Activated CD4-positive, alpha-beta T cell treated with anti-CD3 and anti-CD28 coated beads for 1 hour (primary cell): ENCODE measurements around the gene SLC27A1.
A peak's percentile ranks its signal among the peaks of the same experiment; 100 is the strongest.
"Not testable (repeated sequence)": the region's sequence is repeated elsewhere in the genome, so short reads cannot be mapped to it uniquely, and the experiment has no call there.

Experiments
- DNase-seq: peaks from one replicate; pipeline ENCODE4 v3.0.0-alpha.2; 2020

SLC27A1 gene

DNA sequence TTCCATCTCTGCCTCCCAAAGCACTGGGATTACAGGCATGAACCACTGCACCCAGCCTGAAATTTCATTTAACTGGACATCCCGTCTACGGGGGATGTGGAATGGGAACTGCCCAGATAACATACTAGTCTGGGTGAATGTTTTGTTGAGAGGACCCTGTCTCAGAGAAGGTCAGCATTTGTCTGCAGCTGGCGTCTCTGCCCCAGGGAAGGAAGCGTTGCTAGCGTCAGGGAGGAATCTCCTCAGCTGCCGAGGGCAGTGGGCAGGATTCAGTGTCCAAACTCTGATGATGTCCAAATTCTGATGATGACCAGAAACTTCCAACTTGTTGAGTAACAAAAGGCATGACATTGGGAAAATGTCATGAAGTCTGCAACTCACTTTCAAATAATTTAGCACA, 12.7 kb upstream of the SLC27A1 start:
- no peak for DNase-seq

DNA sequence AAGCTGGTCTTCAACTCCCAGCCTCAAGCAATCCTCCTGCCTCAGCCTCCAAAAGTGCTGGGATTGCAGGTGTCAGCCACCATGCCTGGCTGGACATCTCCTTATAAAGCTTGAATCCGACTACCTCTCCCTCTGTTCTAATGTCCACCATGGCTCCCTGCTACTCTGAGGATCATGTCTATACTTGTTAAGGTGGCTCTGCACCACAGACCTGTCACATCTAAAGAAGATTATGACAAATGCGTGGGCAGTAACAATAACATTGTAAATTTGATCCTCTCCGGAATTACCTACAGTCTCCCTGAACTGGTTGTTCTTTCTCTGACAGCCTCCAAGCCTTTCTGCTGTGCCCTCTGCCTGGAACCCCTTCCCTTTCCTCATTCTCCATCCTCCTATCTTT, 11.4 kb upstream of the SLC27A1 start:
- no peak for DNase-seq

DNA sequence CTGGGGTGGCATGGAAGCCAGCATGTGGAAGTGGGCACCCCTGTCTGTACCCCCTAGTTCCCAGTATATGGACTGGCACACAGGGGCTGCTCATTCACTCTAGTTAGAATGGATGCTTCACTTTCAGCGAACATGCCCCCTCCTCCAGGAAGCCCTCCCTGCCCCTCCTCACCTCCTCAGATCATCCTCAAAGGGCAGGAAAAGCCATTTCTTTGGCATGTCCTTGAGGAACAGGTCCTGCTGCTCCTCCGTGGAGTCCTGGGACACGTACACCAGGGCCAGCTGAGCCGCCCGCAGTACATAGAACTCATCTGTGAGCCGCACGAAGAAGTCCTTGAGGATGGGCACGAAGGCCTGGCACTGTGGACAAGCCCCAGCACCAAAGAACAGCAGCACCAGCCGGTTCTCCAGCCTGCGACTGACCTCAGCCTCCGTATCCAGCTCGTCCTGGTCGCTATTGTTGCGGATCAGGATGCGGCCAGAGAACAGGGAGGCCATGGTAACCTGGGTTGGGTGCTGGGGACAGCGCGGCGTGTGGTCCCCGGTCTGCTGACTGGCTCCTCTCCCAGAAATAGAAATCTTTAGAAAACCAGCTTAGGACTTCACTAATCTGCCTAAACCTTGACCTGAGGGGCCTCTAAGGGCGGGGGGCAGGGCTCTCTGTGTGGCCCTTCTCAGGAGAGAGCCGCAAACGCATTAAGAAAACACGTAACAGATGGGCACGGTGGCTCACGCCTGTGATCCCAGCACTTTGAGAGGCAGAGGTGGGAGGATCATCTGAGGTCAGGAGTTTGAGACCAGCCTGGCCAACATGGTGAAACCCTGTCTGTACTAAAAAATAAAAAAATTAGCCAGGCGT, 9.7 kb upstream of the SLC27A1 start, which contains the start of gene NXNL1:
Gene NXNL1 (minus strand): TSS at position 555 of the 859 bp plus-strand sequence. CDS start 57 bp downstream, at position 498.
- no peak for DNase-seq

DNA sequence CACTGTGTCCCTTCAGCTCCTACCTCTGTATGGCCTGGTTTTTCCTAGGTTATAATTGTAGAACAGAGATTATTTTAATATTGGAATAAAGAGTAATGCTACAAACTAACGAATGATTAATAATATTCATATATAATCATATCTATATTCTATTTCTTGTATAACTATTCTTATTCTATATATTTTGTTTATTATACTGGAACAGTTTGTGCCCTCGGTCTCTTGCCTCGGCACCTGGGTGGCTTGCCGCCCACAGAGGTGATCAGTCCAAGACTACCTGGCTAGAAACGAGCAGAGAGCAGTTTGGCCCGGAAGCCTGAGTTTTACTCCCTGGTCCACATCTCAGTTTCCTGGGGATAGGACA, 3.9 kb upstream of the SLC27A1 start:
- no peak for DNase-seq

DNA sequence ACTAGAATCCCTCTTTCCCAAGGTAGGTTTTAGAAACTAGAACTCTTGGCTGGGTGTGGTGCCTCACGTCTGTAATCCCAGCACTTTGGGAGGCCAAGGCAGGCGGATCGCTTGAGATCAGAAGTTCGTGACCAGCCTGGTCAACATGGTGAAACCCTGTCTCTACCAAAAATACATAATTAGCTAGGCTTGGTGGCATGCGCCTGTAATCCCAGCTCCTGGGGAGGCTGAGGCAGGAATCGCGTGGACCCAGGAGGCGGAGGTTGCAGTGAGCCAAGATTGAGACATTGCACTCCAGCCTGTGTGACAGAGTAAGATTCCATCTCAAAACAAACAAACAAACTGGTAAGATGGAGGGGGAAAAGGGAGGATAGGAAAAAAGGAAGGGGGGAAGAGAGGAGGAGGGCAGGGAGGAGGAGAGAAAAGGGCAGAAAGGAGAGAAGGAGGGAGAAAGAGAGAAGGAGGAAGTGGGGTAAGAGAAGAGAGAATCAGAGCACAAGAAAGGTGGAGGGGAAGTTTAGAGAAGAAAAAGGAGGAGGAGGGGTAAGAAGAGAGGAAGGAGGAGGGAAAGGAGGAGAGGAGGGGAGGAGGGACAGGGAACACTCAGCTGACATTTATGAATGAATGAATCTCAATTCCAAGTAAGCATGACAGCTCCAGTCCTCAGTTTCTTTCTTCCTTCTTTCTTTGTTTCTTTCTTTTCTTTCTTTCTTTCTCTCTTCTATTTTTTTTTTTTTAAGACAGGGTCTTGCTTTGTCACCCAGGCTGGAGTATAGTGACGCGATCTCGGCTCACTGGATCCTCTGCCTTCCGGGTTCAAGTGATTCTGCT, 2.6 kb upstream of the SLC27A1 start:
- DNase-seq = no peak

DNA sequence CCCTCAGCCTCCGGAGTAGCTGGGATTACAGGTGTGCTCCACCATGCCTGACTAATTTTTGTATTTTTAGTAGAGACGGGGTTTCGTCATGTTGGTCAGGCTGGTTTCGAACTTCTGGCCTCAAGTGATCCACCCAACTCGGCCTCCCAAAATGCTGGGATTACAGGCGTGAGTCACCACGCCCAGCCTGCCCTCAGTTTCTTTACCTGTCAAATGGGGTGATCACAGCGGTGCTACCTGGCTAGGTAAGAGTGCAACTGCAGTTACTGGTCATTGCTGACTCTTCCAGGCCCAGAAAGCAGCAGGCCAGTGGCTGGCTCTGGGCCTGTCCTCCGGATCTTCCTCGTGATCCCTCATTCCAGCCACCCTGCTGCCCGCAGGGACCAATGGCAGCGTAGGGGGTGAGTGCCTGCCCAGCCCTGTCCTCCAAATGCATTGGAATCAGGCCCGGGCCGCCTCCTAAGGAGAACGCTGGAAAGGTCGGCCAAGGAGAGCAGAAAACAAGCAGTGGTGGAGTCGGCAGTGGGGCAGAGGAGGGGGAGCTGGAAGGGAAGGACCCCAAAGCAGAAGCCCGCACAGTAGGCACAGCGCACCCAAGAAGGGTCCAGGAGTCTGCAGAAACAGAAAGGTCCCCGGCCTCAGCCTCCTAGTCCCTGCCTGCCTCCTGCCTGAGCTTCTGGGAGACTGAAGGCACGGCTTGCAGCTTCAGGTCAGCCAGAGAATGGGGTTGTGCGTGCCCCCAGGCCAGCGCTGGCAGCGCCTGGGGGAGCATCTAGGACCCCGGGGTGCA, 1.8 kb upstream of the SLC27A1 start:
- DNase-seq = no peak

DNA sequence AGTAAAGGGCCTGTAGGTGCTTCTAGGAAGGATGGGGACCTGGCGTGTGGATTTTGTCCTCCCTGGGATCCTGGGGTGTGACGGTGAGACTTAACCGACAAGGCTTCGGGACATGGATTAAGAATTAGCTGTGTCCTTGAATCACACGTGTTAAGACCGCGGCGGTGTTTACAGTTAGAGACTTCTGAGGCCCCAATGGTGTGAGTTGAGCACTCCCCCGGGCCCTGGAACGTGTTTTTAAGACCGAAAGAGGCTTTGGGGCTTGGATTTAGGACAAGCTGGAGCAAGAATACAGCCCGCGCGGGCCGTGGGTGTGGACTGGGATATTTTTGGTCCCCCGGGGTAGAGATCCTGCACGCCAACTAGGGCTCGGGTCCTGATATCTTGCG, 1.2 kb upstream of the SLC27A1 start:
- no peak for DNase-seq

DNA sequence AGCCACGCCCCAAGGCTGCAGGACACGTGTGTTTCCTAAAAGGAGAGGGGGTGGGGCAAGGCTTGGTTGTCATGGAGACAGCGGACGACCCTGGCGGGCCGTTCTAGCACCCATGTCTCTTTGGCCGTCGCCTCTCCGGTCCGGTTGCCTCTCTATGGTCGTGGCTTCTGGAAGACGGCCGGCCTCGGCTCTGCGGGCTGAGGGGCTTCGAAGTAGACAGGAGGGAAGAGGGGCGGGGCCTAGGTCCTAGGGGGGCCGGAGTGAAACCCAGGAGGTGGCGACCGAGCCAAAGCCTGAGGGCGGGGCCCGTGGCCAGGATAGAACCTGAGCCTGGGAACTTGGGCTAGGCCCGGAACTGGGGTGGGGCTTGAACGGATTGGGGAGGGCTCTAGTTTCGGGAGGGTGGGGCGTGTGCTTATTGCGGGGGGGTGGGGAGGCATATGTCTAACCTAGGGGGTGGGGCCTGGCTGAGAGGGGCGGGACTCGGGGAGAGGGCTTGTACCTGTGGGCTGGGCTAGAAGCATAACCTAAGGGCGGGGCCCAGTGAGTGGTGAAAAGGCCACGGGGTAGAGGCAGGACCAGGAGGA, 750 bp upstream of the SLC27A1 start:
- DNase-seq = peak; percentile 85

DNA sequence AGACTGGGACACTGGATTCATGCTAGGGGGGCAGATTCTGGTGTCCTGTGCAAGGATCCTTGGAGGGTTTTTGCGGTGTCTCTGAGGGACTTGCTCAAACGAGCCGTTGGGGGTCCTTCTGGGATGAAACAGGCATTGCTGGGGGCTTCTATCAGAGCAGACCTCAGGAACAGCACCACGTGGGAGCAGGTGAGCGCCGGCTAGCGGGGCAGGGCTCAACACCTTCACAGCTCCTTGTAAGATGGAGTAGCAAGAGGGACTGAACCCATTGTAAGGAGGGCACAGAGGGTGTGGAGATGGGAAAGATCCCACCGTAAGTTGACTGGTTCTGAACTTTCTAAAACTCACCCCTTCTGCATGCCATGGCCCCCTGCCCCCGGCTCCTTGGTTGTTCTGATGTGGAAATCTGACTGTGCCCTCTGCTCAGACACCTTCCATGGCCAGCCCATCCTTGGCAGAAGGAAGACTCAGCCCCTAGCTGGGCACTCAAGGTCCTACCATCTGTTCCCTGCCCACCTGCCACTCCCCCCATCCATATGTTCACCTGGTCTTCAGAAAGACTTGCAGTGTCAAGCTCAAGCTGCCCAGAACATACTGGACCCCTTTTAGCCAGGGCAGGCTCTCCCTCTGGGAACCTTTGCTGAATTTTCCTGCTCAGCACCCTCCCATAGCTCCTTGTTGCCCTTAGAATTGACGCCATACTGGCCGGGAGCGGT, 1.2 kb downstream of the SLC27A1 start:
- no peak for DNase-seq

DNA sequence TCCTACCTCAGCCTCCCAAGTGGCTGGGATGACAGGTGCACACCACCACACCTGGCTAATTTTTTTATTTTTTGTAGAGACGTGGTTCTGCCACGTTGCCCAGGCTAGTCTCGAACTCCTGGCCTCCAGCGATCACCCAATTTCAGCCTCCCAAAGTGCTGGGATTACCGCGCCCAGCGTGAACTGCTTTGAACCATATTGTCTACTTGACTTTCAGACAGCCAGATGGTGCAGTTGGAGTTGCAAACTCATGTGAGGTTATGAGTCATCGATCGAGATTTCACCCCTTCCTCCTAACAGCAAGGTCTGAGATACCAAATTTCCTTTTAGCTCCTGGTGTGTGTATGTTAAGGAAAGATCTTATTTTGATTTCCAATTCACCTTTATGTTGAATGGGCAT, 2.7 kb downstream of the SLC27A1 start:
- DNase-seq = no peak

DNA sequence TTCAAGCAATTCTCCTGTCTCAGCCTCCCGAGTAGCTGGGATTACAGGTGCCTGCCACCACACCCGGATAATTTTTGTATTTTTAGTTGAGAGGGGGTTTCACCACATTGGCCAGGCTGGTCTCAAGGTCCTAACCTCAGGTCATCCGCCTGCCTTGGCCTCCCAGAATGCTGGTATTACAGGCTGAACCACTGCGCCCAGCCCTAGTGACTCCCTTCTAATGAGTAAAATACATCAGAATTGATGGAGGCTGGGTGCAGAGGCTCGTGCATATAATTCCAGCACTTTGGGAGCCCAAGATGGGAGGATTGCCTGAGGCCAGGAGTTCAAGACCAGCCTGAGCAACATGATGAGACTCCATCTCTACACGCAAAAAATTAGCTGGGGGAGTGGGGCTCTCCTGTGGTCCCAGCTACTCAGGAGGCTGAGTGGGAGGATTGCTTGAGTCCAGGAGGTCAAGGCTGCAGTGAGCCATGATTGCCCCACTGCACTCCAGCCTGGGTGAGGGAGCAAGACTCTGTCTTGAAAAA, 4.8 kb downstream of the SLC27A1 start:
- DNase-seq = not testable (repeated sequence)

DNA sequence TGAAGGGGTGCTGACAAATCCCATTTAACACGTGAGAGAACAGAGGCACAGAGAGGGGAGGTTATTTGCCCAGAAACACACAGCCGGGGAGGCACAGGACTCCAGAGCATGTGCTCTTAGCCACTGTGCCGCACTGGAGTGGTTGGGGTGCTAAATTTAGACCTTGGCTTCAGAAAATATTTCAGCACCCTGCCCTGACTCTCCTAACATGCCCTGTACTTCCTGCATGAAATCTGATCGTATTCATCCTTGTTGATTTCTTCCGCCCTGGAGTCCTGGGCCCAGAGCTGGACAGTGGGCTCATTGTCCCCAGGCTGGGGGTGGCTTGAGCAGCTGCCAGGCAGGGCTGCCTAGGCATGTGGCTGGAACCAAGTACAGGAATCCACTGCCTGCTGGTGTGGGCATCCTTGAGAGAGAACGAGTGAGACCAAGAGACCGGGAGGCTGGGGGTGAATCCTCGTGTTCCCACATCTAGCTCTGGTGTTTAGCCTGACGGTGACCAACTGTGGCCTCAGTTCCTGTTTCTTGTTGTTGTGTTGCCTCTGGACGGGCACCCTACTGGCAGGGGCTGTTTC, 5.3 kb downstream of the SLC27A1 start:
- DNase-seq = no peak

DNA sequence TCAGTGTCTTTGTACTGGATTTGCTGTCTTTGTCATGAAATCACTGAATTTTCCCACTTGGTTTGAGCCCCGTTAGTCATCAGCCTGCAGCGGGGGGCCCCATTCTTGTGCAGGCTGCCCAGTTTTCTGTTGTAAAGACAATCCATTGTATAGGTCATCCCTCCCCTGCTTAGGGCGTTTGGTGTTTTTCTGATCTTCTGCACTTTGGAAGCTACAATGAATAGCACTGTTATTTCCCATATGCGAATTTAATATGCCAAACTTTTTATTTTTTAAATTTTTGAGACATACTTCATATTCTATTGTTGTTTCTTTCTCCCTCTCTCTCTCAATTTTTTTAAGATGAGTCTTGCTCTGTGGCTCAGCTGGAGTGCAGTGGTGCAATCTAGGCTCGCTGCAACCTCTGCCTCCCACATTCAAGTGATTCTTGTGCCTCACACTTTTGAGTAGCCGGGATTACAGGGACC, 9.0 kb downstream of the SLC27A1 start:
- DNase-seq = no peak

DNA sequence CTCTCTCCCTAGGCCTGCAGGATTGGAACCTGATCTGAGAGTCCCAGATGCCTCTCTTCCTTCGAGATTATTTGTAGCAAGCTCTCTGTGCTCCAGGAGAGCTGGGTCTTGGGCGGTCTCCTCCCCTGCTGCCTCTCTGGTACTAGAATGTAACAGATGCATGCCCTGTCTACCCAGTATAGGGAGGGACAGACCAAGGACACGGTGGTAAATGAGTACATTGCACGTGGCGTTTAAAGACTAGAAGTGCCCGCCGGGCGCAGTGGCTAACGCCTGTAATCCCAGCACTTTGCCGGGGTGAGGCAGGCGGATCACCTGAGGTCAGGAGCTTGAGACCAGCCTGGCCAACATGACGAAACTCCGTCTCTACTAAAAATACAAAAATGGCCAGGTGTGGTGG, 11.7 kb downstream of the SLC27A1 start:
- DNase-seq = no peak

DNA sequence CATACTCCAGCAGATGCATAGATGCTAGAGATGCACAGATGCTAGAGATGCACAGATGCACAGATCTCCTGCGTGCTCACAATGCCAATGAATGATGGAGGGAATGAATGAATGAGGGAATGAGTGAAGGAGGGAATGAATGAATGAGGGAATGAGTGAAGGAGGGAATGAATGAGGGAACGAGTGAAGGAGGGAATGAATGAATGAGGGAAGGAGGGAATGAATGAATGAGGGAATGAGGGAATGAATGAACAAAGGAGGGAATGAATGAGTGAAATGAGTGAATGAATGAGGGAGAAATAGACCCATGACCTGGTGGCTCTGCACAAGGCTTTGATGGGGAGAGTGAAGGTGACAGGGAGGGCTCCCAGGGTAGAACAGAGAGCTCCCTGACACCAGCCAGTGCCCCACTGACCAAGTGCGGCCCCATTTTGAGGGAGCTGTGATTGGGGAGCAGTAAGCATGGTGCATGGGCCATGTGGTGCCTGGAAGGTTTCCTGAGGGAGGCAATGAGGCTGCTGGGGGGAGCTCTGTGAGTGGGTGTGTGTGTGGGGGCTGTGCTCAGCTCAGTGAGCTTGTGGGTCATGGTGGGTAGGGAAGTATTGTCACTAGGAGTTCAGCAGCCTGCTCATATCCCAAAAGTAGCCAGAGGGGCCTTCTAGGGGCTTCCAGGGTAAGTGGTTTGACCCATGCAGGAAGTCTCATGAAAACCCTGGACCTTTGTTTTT, 12.7 kb downstream of the SLC27A1 start:
- no peak for DNase-seq

DNA sequence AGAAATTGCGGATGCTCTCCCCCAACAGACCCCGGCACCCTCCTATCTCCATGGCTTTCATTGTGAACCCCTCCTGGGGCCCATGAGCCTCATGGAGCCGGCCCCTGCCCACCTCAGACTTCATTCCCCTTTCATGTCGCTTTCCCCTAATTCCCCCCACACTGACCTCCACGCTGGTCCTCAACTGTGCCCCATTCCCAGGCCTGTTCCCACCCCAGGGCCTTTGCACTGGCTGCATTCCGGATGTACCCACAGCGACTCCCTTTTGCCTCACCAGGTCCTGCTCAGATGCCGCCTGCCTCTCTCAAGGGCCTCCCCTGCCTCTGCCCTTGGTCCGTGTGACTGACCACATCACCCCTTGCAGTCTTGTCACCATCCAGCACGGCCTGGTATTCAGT, 13.3 kb downstream of the SLC27A1 start:
- no peak for DNase-seq

DNA sequence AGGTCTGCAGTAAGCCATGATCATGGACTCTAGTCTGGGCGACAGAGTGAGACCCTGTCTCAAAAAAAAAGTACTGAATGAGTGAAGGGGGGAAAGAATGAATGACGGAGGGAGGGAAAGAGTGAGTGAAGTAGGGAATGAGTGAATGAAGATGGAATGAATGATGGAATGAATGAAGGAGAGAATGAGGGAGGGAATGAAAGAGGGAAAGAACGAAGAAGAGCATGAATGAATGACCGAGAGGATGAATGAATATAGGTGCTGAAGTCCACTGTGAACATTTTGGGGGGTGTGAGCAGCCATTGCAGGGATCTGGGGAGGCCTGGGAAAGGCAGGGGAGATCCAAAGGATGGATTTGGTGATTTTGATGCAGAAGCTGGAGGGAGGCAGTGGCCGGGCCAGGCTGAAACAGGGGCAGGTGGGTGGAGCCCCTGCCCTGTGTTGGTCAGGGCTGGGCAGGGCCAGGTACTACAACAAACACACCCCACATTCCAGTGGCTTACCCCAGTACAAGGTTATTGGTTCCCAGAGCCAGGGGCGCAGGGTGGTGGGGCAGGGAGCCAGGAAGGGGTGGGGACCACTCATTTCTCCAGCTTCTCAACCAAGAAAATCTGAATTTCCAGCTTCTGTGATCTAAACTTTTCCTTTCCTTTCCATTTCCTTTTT, 14.3 kb downstream of the SLC27A1 start:
- DNase-seq = no peak

DNA sequence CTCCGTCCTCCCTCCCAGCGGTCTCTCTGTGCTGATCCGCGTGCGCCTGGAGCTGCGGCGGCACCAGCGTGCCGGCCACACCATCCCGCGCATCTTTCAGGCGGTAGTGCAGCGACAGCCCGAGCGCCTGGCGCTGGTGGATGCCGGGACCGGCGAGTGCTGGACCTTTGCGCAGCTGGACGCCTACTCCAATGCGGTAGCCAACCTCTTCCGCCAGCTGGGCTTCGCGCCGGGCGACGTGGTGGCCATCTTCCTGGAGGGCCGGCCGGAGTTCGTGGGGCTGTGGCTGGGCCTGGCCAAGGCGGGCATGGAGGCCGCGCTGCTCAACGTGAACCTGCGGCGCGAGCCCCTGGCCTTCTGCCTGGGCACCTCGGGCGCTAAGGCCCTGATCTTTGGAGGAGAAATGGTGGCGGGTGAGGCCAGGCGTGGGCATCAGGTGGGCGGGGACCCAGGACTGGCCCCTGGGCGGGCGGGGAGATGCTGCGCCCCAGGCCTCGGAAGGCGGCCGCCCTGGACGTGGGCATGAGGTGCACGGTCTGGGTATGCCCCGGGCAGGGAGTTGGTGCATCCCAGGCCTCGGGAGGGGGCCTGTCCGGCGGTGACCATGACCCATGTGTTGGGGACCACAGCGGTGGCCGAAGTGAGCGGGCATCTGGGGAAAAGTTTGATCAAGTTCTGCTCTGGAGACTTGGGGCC, 16.4 kb downstream of the SLC27A1 start:
- no peak for DNase-seq
